ENCODE measurements around the gene LRIG2. TPM values are rescaled to one million over a fixed set of nuclear protein-coding genes. Genes with fewer than 3 reads are reported as not detected.
A peak's percentile ranks its signal among the peaks of the same experiment; 100 is the strongest.
"Not testable (repeated sequence)": the region's sequence is repeated elsewhere in the genome, so short reads cannot be mapped to it uniquely, and the experiment has no call there.

LRIG2 gene
- total RNA-seq, 2 experiments from 2014 or later = 7.1 to 10.2 TPM

DNA sequence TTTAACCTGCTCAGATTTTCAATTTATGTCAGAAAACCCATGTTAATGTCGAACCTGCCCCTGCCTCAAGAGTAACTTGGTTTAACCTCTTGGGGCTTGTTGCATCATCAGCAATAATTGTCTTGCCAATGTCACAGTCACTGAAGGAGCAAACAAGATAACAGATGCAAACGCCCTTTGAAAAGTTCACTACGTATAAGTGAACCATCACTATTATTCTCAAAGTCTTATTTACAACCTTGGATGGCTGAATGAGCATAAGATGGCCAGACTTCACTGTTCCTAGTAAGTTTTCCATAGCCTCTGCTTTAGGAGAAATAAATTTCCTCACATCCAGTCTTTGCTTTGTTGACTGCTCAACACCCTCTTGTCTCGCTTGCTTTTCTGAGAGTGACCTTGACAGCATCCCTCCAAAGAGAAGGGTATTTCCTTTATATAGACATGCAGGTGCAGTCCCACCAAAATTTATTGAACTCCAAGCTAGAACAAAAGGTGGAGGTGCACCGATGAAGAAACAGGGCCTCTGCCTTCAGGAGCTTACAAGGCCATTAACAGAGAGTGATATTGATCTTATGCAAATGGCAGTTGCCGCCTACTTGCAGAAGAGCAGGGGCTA lies 749 bp upstream of the LRIG2 start:
- intact Hi-C loops (cut with DNase I, micrococcal nuclease) = loop anchor here (2.0 to 5.0 kb wide), 11 partner anchors 115 to 1510 kb away; partner anchors contain the start of genes MAGI3 (in 2 of the 2), PPM1J (in 2 of the 2), SLC16A1 (in 2 of the 2) and BCAS2 (in 1 of the 2)

DNA sequence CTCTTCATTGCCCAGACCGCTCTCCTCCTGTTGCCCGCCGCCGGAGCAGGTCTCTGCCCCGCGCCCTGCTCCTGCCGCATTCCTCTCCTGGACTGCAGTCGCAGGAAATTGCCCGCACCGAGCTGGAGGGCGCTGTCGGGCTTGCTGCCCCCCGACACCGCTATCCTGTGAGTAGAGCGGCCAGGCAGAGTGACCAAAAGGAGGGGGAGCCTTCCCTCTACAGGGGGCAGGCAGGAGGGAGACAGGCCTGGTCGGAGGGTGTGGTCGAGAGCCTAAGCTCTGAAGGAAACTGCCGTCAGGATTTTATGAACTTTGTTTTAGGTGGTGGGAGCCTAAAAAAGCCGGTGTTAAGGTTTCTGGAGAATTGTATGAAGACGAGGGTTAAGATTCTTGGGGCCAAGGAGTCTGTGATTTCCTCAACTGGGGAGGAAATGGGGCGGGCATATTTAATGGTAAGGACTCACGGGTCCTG lies 517 bp downstream of the LRIG2 start:
- no peaks in the 10 kb centered on the region for H3K27me3 Mint-ChIP-seq
- peak overlapping the region; percentile 90 for H3K27ac Mint-ChIP-seq
- H3K4me1 Mint-ChIP-seq = peaks cover 29% of the 10 kb centered on the region
- H3K36me3 Mint-ChIP-seq (ENCODE audit: low read depth) = peaks cover 12% of the 10 kb centered on the region
- H3K4me3 Mint-ChIP-seq = peak overlapping the region; percentile 98
- H3K9me3 Mint-ChIP-seq (ENCODE audit: low read depth) = no peaks in the 10 kb centered on the region
- ATAC-seq (peak; percentile 5), DNase-seq (no peak)
- CTCF ChIA-PET = interaction anchor here (0.7 to 2.5 kb wide), 38 partner anchors 8 to 1179 kb away, joined by 3 to 27 read pairs (median 6); partner anchors contain the start of genes AP4B1, MAGI3, PPM1J and RSBN1
- POLR2A ChIA-PET = interaction anchor here (1.0 to 1.3 kb wide), 4 partner anchors 117 to 739 kb away, joined by 3 to 8 read pairs (median 4); partner anchors contain the start of genes RSBN1 and SLC16A1
- intact Hi-C loops (cut with DNase I, micrococcal nuclease) = loop anchor here (2.0 to 5.0 kb wide), 11 partner anchors 117 to 1509 kb away; partner anchors contain the start of genes MAGI3 (in 2 of the 2), PPM1J (in 2 of the 2), SLC16A1 (in 2 of the 2) and BCAS2 (in 1 of the 2)

More for the DNA sequence above, 749 bp upstream of the LRIG2 start:
- peak overlapping the region; percentile 98 for H3K4me3 Mint-ChIP-seq
- H3K4me1 Mint-ChIP-seq = peaks cover 29% of the 10 kb centered on the region
- ATAC-seq (no peak), DNase-seq (no peak)
- CTCF ChIA-PET = interaction anchor here (0.6 to 2.5 kb wide), 68 partner anchors 9 to 1708 kb away, joined by 3 to 27 read pairs (median 5); partner anchors contain the start of genes AP4B1, MAGI3, PPM1J and RSBN1
- no peaks in the 10 kb centered on the region for H3K27me3 Mint-ChIP-seq
- H3K36me3 Mint-ChIP-seq (ENCODE audit: low read depth) = peaks cover 3% of the 10 kb centered on the region
- H3K9me3 Mint-ChIP-seq (ENCODE audit: low read depth) = no peaks in the 10 kb centered on the region
- H3K27ac Mint-ChIP-seq = peak overlapping the region; percentile 90
- POLR2A ChIA-PET = interaction anchor here (0.6 to 1.3 kb wide), 8 partner anchors 11 to 1481 kb away, joined by 3 to 8 read pairs (median 4); partner anchors contain the start of genes RSBN1 and SLC16A1

DNA sequence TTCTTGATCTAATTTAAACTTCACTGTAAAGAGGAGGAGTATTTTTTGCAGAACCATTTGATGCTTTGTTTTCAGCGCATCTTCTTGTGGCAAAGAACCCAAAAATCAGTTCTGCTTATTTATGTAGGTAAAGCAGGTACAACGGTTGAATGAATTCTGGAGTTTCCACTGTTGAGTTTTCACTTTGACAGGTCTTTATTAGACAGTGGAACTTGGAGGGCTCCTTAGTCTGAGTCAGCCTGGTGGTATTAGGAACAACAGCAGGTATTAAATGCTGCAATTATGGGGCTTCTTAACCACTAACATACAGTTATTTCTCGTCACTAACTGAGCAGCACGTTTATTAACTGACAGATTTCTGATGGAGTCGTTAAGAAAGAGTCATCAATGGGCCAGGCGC lies 1.2 kb downstream of the LRIG2 start:
- no peak for ATAC-seq
- Mint-ChIP-seq H3K9me3 (ENCODE audit: low read depth) (no peaks in the 10 kb centered on the region), H3K4me3 (peak overlapping the region; percentile 98), H3K36me3 (ENCODE audit: low read depth) (peaks cover 12% of the 10 kb centered on the region), H3K27ac (peak overlapping the region; percentile 90), H3K4me1 (peaks cover 29% of the 10 kb centered on the region), H3K27me3 (no peaks in the 10 kb centered on the region)
- POLR2A ChIA-PET = no interaction called here
- intact Hi-C loops (cut with DNase I, micrococcal nuclease) = loop anchor here in 1 of 2 experiments (5.0 kb wide), 2 partner anchors 452 to 1508 kb away; partner anchors contain the start of gene BCAS2
- CTCF ChIA-PET = interaction anchor here (1.2 to 2.4 kb wide), 2 partner anchors 56 to 170 kb away, joined by 3 to 20 read pairs; no protein-coding TSS in a partner anchor
- no peak for DNase-seq

DNA sequence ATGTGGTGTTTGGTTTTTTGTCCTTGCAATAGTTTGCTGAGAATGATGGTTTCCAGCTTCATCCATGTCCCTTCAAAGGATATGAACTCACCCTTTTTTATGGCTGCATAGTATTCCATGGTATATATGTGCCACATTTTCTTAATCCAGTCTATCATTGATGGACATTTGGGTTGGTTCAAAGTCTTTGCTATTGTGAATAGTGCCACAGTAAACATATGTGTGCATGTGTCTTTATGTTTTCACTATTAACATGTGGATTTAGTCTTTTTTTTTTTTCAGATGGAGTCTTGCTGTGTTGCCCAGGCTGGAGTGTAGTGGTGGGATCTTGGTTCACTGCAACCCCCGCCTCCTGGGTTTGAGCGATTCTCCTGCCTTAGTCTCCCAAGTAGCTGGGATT lies 5.0 kb downstream of the LRIG2 start:
- CTCF ChIA-PET = interaction anchor here (1.5 kb wide), 1 partner anchor 27 kb away, joined by 4 read pairs; no protein-coding TSS in a partner anchor
- DNase-seq; H3K27ac Mint-ChIP-seq; H3K27me3 Mint-ChIP-seq; H3K9me3 Mint-ChIP-seq (ENCODE audit: low read depth); ATAC-seq; intact Hi-C loops (cut with DNase I, micrococcal nuclease); H3K4me3 Mint-ChIP-seq: not testable (repeated sequence)
- Mint-ChIP-seq H3K4me1 (peaks cover 27% of the 10 kb centered on the region), H3K36me3 (ENCODE audit: low read depth) (peaks cover 23% of the 10 kb centered on the region)
- POLR2A ChIA-PET = interaction anchor here (0.8 kb wide), 1 partner anchor 20 kb away, joined by 3 read pairs; no protein-coding TSS in a partner anchor

DNA sequence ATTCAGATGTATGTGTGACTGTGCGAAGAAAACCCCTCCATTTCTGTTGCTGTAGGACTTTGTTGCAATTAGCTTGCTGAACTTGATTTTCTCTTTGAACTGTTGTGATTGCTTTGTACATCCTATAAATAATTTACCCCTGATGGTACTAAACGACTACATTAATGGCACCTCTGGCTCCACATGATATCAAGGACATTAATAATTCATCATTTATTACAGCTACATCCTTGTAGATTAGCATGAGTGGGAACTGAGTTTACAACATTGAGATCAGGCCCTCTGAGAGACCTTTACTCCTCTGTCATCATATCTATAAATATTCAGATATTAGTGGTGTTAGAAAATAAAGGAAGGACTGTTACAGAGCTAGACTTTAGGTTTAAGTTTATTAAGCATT lies 13.5 kb downstream of the LRIG2 start:
- no peak overlapping the region for H3K4me3 Mint-ChIP-seq
- H3K9me3 Mint-ChIP-seq (ENCODE audit: low read depth) = peaks cover 5% of the 10 kb centered on the region
- peaks cover 17% of the 10 kb centered on the region for H3K4me1 Mint-ChIP-seq
- peaks cover 17% of the 10 kb centered on the region for H3K36me3 Mint-ChIP-seq (ENCODE audit: low read depth)
- ATAC-seq (no peak), DNase-seq (no peak)
- ChIA-PET POLR2A (interaction anchor here (0.8 kb wide), 1 partner anchor 674 kb away, joined by 3 read pairs; no protein-coding TSS in a partner anchor), CTCF (interaction anchor here (0.6 to 1.8 kb wide), 4 partner anchors 11 to 624 kb away, joined by 3 to 12 read pairs (median 3); partner anchors contain the start of gene LRIG2)
- intact Hi-C loops (cut with DNase I, micrococcal nuclease) = no loop called here
- no peak overlapping the region for H3K27ac Mint-ChIP-seq
- H3K27me3 Mint-ChIP-seq = no peaks in the 10 kb centered on the region

DNA sequence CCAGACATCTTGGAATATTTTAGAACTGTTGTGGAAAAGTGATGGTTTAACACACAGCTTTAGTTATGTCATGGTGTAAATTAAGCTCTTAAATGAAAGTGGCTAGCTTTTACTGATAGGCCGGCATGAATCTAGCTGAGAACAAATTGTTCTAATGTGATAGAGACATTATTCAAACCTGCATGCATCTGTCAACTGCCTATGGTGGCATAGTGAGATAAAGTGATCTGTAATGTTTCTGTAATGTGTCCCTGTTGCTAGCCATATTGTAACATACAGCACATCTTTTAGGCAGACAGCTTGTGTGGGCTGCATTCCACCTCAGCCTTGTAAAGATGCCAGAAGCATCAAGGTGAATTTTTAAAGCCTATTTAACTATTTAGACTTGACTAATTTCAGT lies 16.0 kb downstream of the LRIG2 start:
- ChIA-PET CTCF (interaction anchor here (1.6 kb wide), 1 partner anchor 16 kb away, joined by 9 read pairs; the partner anchor contains the start of gene LRIG2), POLR2A (no interaction called here)
- Mint-ChIP-seq H3K4me1 (peaks cover 13% of the 10 kb centered on the region), H3K9me3 (ENCODE audit: low read depth) (no peaks in the 10 kb centered on the region), H3K4me3 (no peak overlapping the region), H3K27me3 (no peaks in the 10 kb centered on the region), H3K36me3 (ENCODE audit: low read depth) (peaks cover 23% of the 10 kb centered on the region), H3K27ac (no peak overlapping the region)
- DNase-seq = no peak
- intact Hi-C loops (cut with DNase I, micrococcal nuclease) = no loop called here
- no peak for ATAC-seq

DNA sequence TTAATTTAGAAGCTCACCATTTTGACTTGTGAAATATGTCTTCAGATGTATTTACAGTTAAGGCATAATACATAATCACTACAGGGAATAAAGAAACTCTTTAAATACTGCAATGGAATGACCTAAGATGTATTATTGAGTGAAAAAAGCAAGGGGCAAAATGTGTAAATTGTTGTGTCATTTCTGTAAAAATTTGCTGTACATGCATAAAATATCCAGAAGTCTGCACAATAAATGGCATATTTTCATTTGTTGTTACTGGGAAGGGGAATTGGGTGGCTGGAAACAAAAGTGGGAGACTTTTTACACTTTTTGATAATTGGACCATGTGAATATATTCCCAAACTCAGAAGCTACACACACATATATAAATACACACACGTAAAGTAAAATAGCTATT lies 17.1 kb downstream of the LRIG2 start:
- H3K36me3 Mint-ChIP-seq (ENCODE audit: low read depth) = peaks cover 27% of the 10 kb centered on the region
- ATAC-seq (no peak), DNase-seq (no peak)
- H3K4me3 Mint-ChIP-seq = no peak overlapping the region
- H3K27ac Mint-ChIP-seq = no peak overlapping the region
- intact Hi-C loops (cut with DNase I, micrococcal nuclease) = no loop called here
- CTCF ChIA-PET = interaction anchor here (0.6 to 1.6 kb wide), 4 partner anchors 15 to 593 kb away, joined by 3 to 11 read pairs (median 4); partner anchors contain the start of gene LRIG2
- H3K4me1 Mint-ChIP-seq = peaks cover 13% of the 10 kb centered on the region
- POLR2A ChIA-PET = no interaction called here
- no peaks in the 10 kb centered on the region for H3K9me3 Mint-ChIP-seq (ENCODE audit: low read depth)
- H3K27me3 Mint-ChIP-seq = no peaks in the 10 kb centered on the region

DNA sequence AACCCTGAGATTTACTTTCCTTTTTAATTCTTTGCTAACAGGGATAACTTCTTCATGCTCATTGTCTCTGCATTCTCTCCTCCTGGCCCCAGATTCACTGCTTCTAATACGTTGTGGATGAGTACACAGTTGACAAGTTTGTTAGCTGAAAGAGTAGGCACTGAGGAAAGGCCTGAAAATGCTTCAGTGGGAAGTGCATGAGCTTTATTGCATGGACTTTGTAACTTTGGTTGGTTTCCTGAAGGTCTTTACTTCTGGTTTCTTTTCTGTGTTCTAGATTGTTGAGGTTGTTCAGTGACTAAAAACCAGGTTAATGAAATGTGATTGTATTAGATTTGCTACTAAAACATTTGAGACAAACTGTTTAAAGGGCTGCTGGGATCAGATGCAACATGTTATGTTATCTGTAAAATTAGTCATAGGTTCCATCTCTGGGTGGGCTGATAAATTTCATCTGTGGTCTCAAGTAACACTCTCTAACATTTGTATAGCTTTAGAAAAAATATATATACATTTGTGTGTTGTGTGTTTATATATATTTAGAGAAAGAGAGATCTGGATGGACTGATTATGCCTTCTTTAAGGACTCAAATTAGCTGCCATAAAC lies 19.1 kb downstream of the LRIG2 start:
- ChIA-PET CTCF (interaction anchor here (3.6 kb wide), 1 partner anchor 20 kb away, joined by 21 read pairs; the partner anchor contains the start of gene LRIG2), POLR2A (no interaction called here)
- intact Hi-C loops (cut with DNase I, micrococcal nuclease) = no loop called here
- no peak for DNase-seq
- Mint-ChIP-seq H3K27ac (peak overlapping the region; percentile 12), H3K9me3 (ENCODE audit: low read depth) (no peaks in the 10 kb centered on the region), H3K4me3 (no peak overlapping the region), H3K4me1 (peaks cover 9% of the 10 kb centered on the region), H3K27me3 (no peaks in the 10 kb centered on the region), H3K36me3 (ENCODE audit: low read depth) (peaks cover 27% of the 10 kb centered on the region)
- ATAC-seq = no peak

DNA sequence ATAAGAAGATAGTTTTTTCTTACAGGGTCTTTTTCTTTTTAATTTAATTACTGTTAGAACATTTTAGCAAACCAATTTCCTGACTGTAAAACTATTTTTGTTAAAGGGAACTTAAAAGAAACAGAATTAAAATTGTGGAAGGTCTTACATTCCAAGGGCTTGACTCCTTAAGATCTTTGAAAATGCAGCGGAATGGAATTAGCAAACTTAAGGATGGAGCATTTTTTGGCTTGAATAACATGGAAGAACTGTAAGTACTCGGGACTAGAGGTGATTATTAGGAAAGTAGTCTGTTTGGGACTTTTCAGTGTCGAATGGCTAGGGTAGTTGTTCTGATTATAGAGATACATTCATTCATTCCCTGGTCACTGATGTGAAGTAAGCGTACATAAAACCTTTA lies 21.5 kb downstream of the LRIG2 start:
- ATAC-seq (no peak), DNase-seq (no peak)
- ChIA-PET CTCF (interaction anchor here (0.6 to 3.6 kb wide), 3 partner anchors 22 to 1114 kb away, joined by 3 to 21 read pairs (median 3); partner anchors contain the start of gene LRIG2), POLR2A (no interaction called here)
- Mint-ChIP-seq H3K4me3 (no peak overlapping the region), H3K27me3 (no peaks in the 10 kb centered on the region), H3K9me3 (ENCODE audit: low read depth) (no peaks in the 10 kb centered on the region), H3K4me1 (no peaks in the 10 kb centered on the region), H3K27ac (no peak overlapping the region), H3K36me3 (ENCODE audit: low read depth) (peaks cover 36% of the 10 kb centered on the region)
- intact Hi-C loops (cut with DNase I, micrococcal nuclease) = no loop called here

DNA sequence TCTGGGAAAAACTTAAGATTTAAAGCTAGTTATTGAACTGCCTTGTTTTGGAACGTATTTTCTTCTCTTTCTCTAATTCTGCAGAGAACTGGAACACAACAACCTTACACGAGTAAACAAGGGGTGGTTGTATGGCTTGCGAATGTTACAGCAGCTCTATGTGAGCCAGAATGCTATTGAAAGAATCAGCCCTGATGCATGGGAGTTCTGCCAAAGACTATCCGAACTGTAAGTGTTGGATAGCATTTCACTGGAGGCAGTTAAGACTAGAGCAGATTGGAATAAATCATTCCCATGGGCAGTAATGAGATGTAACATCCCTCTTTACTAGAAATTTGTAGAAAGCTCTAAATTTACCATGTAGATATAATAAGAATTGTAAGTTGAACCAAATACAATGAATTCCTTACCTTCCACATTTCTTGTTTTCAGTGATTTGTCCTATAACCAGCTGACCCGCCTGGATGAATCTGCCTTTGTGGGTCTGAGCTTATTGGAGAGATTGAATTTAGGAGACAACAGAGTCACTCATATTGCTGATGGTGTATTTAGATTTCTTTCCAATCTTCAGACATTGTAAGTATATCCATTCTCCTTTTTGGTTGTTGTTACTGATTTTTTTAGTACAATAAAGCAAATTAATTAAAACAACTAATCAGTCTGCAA lies 22.9 kb downstream of the LRIG2 start:
- DNase-seq (no peak), ATAC-seq (no peak)
- intact Hi-C loops (cut with DNase I, micrococcal nuclease) = no loop called here
- Mint-ChIP-seq H3K9me3 (ENCODE audit: low read depth) (no peaks in the 10 kb centered on the region), H3K27ac (no peak overlapping the region), H3K36me3 (ENCODE audit: low read depth) (peaks cover 39% of the 10 kb centered on the region), H3K4me1 (no peaks in the 10 kb centered on the region), H3K4me3 (no peak overlapping the region), H3K27me3 (no peaks in the 10 kb centered on the region)
- CTCF ChIA-PET = interaction anchor here (0.7 to 2.1 kb wide), 2 partner anchors 23 to 420 kb away, joined by 4 to 10 read pairs; partner anchors contain the start of gene LRIG2
- POLR2A ChIA-PET = no interaction called here

All from activated CD4-positive, alpha-beta T cell treated with anti-CD3 and anti-CD28 coated beads for 36 hours (primary cell).